Breast epithelium (tissue), 4 donors: ENCODE measurements around the gene SEMA3G. TPM values are rescaled to one million over a fixed set of nuclear protein-coding genes. Genes with fewer than 3 reads are reported as not detected.

Experiments
- DNase-seq, 2 donors: peaks; one replicate each; pipeline ENCODE4 v3.0.0-alpha.2; 2019; ENCODE audit warnings: low spot score in 2 of 2
- H3K27ac ChIP-seq, 2 donors: fragments of 200-600 bp; sonication (generic) in 1 of 2; one replicate each; pipeline ENCODE4 v1.5.1; 2016 to 2019; ENCODE audit warnings: mild to moderate bottlenecking in 1 of 2
- H3K27me3 ChIP-seq, 2 donors: fragments of 200-600 bp; sonication (generic) in 1 of 2; one replicate each; pipeline versions ENCODE4 v1.5.1 to v1.6.0; 2017 to 2019; ENCODE audit warnings: control low read depth in 1 of 2, mild to moderate bottlenecking in 1 of 2
- H3K36me3 ChIP-seq: fragments of 200-600 bp; one replicate; pipeline ENCODE4 v1.5.1; 2019
- H3K4me1 ChIP-seq, 2 donors: fragments of 200-600 bp; sonication (generic); one replicate each; pipeline ENCODE4 v1.5.1; 2016 to 2019; ENCODE audit warnings: control low read depth in 1 of 2
- H3K4me3 ChIP-seq, 3 donors: fragments of 200-600 bp; sonication (generic); 1 replicate in 2 of 3; 2 replicates in 1 of 3; pipeline ENCODE4 v1.5.1; 2016 to 2019; ENCODE audit warnings: mild to moderate bottlenecking in 3 of 3, moderate library complexity in 2 of 3
- H3K9me3 ChIP-seq, 2 donors: fragments of 200-600 bp; sonication (generic) in 1 of 2; one replicate each; pipeline ENCODE4 v1.5.1; 2016 to 2019; ENCODE audit warnings: control low read depth in 1 of 2
- POLR2A ChIP-seq: fragments of 450-650 bp; IDR thresholded peaks from one replicate; pipeline ENCODE4 v1.6.1; 2016; ENCODE audit warnings: antibody characterized with exemption, mild to moderate bottlenecking, moderate library complexity
- POLR2AphosphoS5 ChIP-seq, 3 donors: sonication (generic); formaldehyde crosslinking; IDR thresholded peaks; one replicate each; pipeline ENCODE4 v1.6.1; 2017; ENCODE audit warnings: antibody characterized with exemption in 3 of 3
- intact Hi-C: fragments of 100-400 bp; cut with DNase I; formaldehyde crosslinking; loops from one replicate; pipeline ENCODE4 v1.15.1; 2023; ENCODE audit warnings: low total_unique reads
- total RNA-seq, 3 donors: library from RNA; depleted of rRNA; stranded (reverse); fragments of >200 nt; gene quantifications; one replicate each; pipeline ENCODE4 v1.1.0, GENCODE V29; 2016
- TF ChIP-seq, protein P1 (sequence below), 3 donors: fragments of 450-650 bp; IDR thresholded peaks; one replicate each; pipeline ENCODE4 v1.5.1; 2016 to 2017; ENCODE audit warnings: antibody characterized with exemption in 3 of 3, mild to moderate bottlenecking in 3 of 3, moderate library complexity in 3 of 3

The SEMA3G gene
- total RNA-seq, 3 donors from 2014 or later = 12.3 to 255 (median 70.1) TPM

- TF ChIP-seq POLR2AphosphoS5 (IDR thresholded peaks at IDR 0.05) (no peak), POLR2A (no peak)
- TF ChIP-seq, protein P1, sequence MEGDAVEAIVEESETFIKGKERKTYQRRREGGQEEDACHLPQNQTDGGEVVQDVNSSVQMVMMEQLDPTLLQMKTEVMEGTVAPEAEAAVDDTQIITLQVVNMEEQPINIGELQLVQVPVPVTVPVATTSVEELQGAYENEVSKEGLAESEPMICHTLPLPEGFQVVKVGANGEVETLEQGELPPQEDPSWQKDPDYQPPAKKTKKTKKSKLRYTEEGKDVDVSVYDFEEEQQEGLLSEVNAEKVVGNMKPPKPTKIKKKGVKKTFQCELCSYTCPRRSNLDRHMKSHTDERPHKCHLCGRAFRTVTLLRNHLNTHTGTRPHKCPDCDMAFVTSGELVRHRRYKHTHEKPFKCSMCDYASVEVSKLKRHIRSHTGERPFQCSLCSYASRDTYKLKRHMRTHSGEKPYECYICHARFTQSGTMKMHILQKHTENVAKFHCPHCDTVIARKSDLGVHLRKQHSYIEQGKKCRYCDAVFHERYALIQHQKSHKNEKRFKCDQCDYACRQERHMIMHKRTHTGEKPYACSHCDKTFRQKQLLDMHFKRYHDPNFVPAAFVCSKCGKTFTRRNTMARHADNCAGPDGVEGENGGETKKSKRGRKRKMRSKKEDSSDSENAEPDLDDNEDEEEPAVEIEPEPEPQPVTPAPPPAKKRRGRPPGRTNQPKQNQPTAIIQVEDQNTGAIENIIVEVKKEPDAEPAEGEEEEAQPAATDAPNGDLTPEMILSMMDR (IDR thresholded peaks at IDR 0.05) = no peak
- Histone ChIP-seq H3K27ac (peak overlapping the region in 1 of 2 donors; percentile 85), H3K27me3 (no peaks in the 10 kb centered on the region), H3K4me1 (peaks cover 5 to 10% of the 10 kb centered on the region in 2 donors), H3K36me3 (peaks cover 15% of the 10 kb centered on the region), H3K9me3 (no peaks in the 10 kb centered on the region), H3K4me3 (no peak overlapping the region)
- DNase-seq = no peak
- intact Hi-C loops = no loop called here
Measured at GRCh38 chr3:52487788-52488691, 43.1 kb upstream of the SEMA3G start.

GRCh38 chr3:52487050-52487787 is 42.3 kb upstream of the SEMA3G start:
- TF ChIP-seq POLR2A = no peak
- no peak for TF ChIP-seq POLR2AphosphoS5 (IDR thresholded peaks at IDR 0.05)
- TF ChIP-seq, protein P1 (IDR thresholded peaks at IDR 0.05) = no peak
- Histone ChIP-seq H3K4me1 (peaks cover 5 to 13% of the 10 kb centered on the region in 2 donors), H3K27ac (peak overlapping the region in 1 of 2 donors; percentile 69), H3K27me3 (no peaks in the 10 kb centered on the region), H3K9me3 (no peaks in the 10 kb centered on the region), H3K36me3 (peaks cover 15% of the 10 kb centered on the region), H3K4me3 (no peak overlapping the region)
- intact Hi-C loops = no loop called here
- DNase-seq = no peak

DNA sequence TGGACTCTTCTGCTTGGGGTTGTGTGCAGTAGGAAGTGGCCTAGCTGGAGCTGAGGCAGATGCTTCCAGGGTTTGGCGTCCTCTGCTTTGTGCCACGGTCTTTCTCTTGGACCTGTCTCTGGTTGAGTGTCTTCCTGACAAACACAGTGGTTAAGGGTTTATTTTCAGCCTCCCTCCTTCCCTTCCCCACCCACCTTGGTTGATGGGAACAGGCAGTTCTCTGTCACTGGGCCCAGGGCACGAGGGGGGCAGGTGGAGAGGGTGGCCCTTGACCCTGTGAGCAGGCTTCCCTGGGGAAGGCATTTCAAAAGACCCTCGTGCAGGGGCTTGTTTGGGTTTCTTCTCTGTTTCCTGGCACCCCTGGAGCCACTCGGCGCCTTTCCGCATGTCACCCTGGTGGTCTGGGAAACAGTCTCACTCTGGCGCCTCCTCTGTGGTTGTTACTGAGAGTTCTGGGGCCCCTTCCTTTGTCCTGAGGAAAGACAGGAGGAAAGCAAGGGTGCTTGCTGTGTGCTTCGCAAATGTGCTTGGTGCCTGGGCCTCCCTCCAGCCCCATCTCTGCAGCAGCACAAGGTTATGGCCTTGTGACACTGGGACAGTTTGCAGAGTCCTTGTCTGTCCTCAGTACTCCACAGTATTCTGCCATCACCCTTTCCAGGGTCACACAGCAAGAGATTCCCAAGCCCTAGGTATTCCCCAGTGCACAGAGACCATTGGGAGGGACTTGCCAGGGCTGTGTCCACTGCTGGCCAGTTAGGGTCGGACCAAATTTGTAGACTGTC is 40.0 kb upstream of the SEMA3G start:
- intact Hi-C loops = no loop called here
- peaks cover 25% of the 10 kb centered on the region for H3K36me3 ChIP-seq
- TF ChIP-seq POLR2AphosphoS5 (IDR thresholded peaks at IDR 0.05) = no peak
- TF ChIP-seq, protein P1 (IDR thresholded peaks at IDR 0.05) = no peak
- TF ChIP-seq POLR2A = no peak
- H3K9me3 ChIP-seq = no peaks in the 10 kb centered on the region
- no peak for DNase-seq
- peaks cover 5 to 13% of the 10 kb centered on the region in 2 donors for H3K4me1 ChIP-seq
- H3K4me3 ChIP-seq = peak overlapping the region in 1 of 3 donors; percentile 15
- H3K27me3 ChIP-seq = no peaks in the 10 kb centered on the region
- H3K27ac ChIP-seq = peak overlapping the region; percentile 68 to 92

GRCh38 chr3:52483577-52484381 is 38.9 kb upstream of the SEMA3G start:
- intact Hi-C loops = no loop called here
- H3K9me3 ChIP-seq = no peaks in the 10 kb centered on the region
- peak; percentile 38 to 58 (median 42) for TF ChIP-seq POLR2AphosphoS5 (IDR thresholded peaks at IDR 0.05)
- no peak for TF ChIP-seq POLR2A
- peaks cover 5 to 13% of the 10 kb centered on the region in 2 donors for H3K4me1 ChIP-seq
- H3K36me3 ChIP-seq = peaks cover 24% of the 10 kb centered on the region
- H3K4me3 ChIP-seq = peak overlapping the region in 1 of 3 donors; percentile 15
- peak in 1 of 2 donors; percentile 64 for DNase-seq
- peak overlapping the region; percentile 68 to 92 for H3K27ac ChIP-seq
- H3K27me3 ChIP-seq = no peaks in the 10 kb centered on the region
